Mesenchymal stem cell (in vitro differentiated cells and primary cell): ENCODE data around the gene SKP2. TPM values are rescaled to one million over a fixed set of nuclear protein-coding genes. Genes with fewer than 3 reads are reported as not detected.
A peak's percentile ranks its signal among the peaks of the same experiment; 100 is the strongest.

Experiments used
- DNase-seq: peaks from one replicate; pipeline ENCODE4 v3.0.0-alpha.2; 2013
- H2AFZ ChIP-seq: one replicate; pipeline ENCODE4 v1.6.1; 2013; ENCODE audit warnings: low read depth, mild to moderate bottlenecking, control low read depth, inconsistent platforms, low read length, moderate library complexity
- H2AK5ac ChIP-seq: 2 replicates; pipeline ENCODE4 v1.6.1; 2013; ENCODE audit warnings: low read length, moderate library complexity, mild to moderate bottlenecking, inconsistent platforms; ENCODE audit not compliant: severe bottlenecking
- H2BK120ac ChIP-seq: one replicate; pipeline ENCODE4 v1.6.1; 2013; ENCODE audit warnings: low read depth, mild to moderate bottlenecking, inconsistent platforms, low read length, moderate library complexity
- H2BK12ac ChIP-seq, 2 experiments: one replicate each; pipeline ENCODE4 v1.6.1; 2013; ENCODE audit warnings: inconsistent platforms in 2 of 2, low read length in 2 of 2, mild to moderate bottlenecking in 2 of 2, moderate library complexity in 2 of 2, control low read depth in 1 of 2
- H2BK15ac ChIP-seq: one replicate; pipeline ENCODE4 v1.6.1; 2013; ENCODE audit warnings: mild to moderate bottlenecking, low read depth, inconsistent platforms; ENCODE audit not compliant: poor library complexity, severe bottlenecking
- H2BK5ac ChIP-seq: 2 replicates; pipeline ENCODE4 v1.6.1; 2013; ENCODE audit warnings: low read depth, mild to moderate bottlenecking, low read length, control low read depth, inconsistent platforms; ENCODE audit not compliant: poor library complexity, severe bottlenecking
- H3K14ac ChIP-seq, 2 experiments: one replicate each; pipeline ENCODE4 v1.6.1; 2013; ENCODE audit warnings: inconsistent platforms in 2 of 2, low read length in 2 of 2, control low read depth in 1 of 2, mild to moderate bottlenecking in 1 of 2, moderate library complexity in 1 of 2
- H3K18ac ChIP-seq, 2 experiments: one replicate each; pipeline ENCODE4 v1.6.1; 2013; ENCODE audit warnings: inconsistent platforms in 2 of 2, low read length in 2 of 2, control low read depth in 1 of 2, low read depth in 1 of 2, mild to moderate bottlenecking in 1 of 2
- H3K23ac ChIP-seq, 2 experiments: one replicate each; pipeline ENCODE4 v1.6.1; 2013; ENCODE audit warnings: inconsistent platforms in 2 of 2, low read length in 2 of 2, mild to moderate bottlenecking in 2 of 2, moderate library complexity in 2 of 2, control low read depth in 1 of 2
- H3K27ac ChIP-seq: 2 replicates; pipeline ENCODE4 v1.5.1; 2013; ENCODE audit warnings: mild to moderate bottlenecking, moderate library complexity, low read length, control low read depth, inconsistent platforms; ENCODE audit not compliant: poor library complexity, severe bottlenecking
- H3K27me3 ChIP-seq, 2 experiments: 2 replicates each; pipeline versions ENCODE4 v1.6.1 to v1.7.0; 2013; ENCODE audit warnings: low read length in 2 of 2, mild to moderate bottlenecking in 2 of 2, moderate library complexity in 2 of 2, control low read depth in 1 of 2, inconsistent platforms in 1 of 2; ENCODE audit not compliant: control insufficient read depth in 1 of 2, insufficient read depth in 1 of 2
- H3K36me3 ChIP-seq, 2 experiments: 2 replicates each; pipeline versions ENCODE4 v1.6.1 to v1.7.0; 2013; ENCODE audit warnings: low read length in 2 of 2, control low read depth in 1 of 2, inconsistent platforms in 1 of 2, low read depth in 1 of 2, mild to moderate bottlenecking in 1 of 2; ENCODE audit not compliant: insufficient read depth in 2 of 2, control insufficient read depth in 1 of 2
- H3K4ac ChIP-seq, 2 experiments: one replicate each; pipeline ENCODE4 v1.6.1; 2013; ENCODE audit warnings: inconsistent platforms in 2 of 2, low read length in 2 of 2, mild to moderate bottlenecking in 2 of 2, moderate library complexity in 2 of 2, control low read depth in 1 of 2, low read depth in 1 of 2
- H3K4me1 ChIP-seq: 2 replicates; pipeline ENCODE4 v1.6.1; 2013; ENCODE audit warnings: low read depth, low read length, control low read depth; ENCODE audit not compliant: control insufficient read depth, insufficient read depth
- H3K4me2 ChIP-seq: 2 replicates; pipeline ENCODE4 v1.6.1; 2013; ENCODE audit warnings: low read length, mild to moderate bottlenecking, inconsistent platforms; ENCODE audit not compliant: poor library complexity, severe bottlenecking
- H3K4me3 ChIP-seq, 2 experiments: 2 replicates each; pipeline versions ENCODE4 v1.5.1 to v1.7.0; 2013; ENCODE audit warnings: low read length in 2 of 2, mild to moderate bottlenecking in 2 of 2, control low read depth in 1 of 2, low read depth in 1 of 2; ENCODE audit not compliant: insufficient read depth in 1 of 2
- H3K79me1 ChIP-seq: replicated peaks from 2 replicates; pipeline ENCODE4 v1.6.1; 2013; ENCODE audit warnings: mild to moderate bottlenecking, control low read depth, low read length, inconsistent platforms; ENCODE audit not compliant: poor library complexity, severe bottlenecking
- H3K9ac ChIP-seq: 2 replicates; pipeline ENCODE4 v1.7.0; 2013; ENCODE audit warnings: mild to moderate bottlenecking, low read length, moderate library complexity
- H3K9me3 ChIP-seq: 2 replicates; pipeline ENCODE4 v1.7.0; 2013; ENCODE audit warnings: mild to moderate bottlenecking, low read length; ENCODE audit not compliant: control insufficient read depth
- H4K8ac ChIP-seq: one replicate; pipeline ENCODE4 v1.6.1; 2013; ENCODE audit warnings: inconsistent platforms, mild to moderate bottlenecking, low read length, moderate library complexity
- H4K91ac ChIP-seq: one replicate; pipeline ENCODE4 v1.6.1; 2013; ENCODE audit warnings: mild to moderate bottlenecking, low read length, inconsistent platforms
- WGBS: methylation state at CpG from one replicate; pipeline ENCODE4 v1.1.7; 2013; ENCODE audit warnings: mixed read lengths; 5-methylcytosine and 5-hydroxymethylcytosine counted together
- polyA plus RNA-seq, 2 experiments: library from polyadenylated mRNA; stranded (reverse); fragments of 200-250 nt; gene quantifications; one replicate each; pipeline ENCODE4 v1.2.3, GENCODE V29; 2013

The SKP2 gene
- polyA plus RNA-seq (2013, experiment 1 of 2), result 28.1 TPM
- 28.7 TPM for polyA plus RNA-seq (2013, experiment 2 of 2)

GRCh38 chr5:36151434-36152323, at the start of gene SKP2, which contains the start of gene LMBRD2:
Gene SKP2, plus strand, starts transcription at chr5:36152111. Its CDS starts 152 bp downstream, at chr5:36152263.
Gene LMBRD2, minus strand, starts transcription at chr5:36151887. Its CDS starts 8,538 bp downstream, at chr5:36143349.
- Histone ChIP-seq H3K79me1 (peaks cover 15% of the 10 kb centered on the region), H2BK15ac (peak within 1 kb of the TSS; percentile 29), H3K18ac (peak within 1 kb of the TSS; percentile 46 to 71), H3K9me3 (no peaks in the 10 kb centered on the region), H3K27me3 (no peaks in the 10 kb centered on the region), H4K91ac (no peak within 1 kb of the TSS), H2AK5ac (no peak within 1 kb of the TSS), H3K14ac (no peak within 1 kb of the TSS), H2BK5ac (no peak within 1 kb of the TSS), H3K27ac (peak within 1 kb of the TSS; percentile 73), H3K4me3 (peak within 1 kb of the TSS; percentile 81 to 91), H3K36me3 (peaks cover 6 to 20% of the 10 kb centered on the region in 2 experiments), H2AFZ (peak within 1 kb of the TSS; percentile 92), H3K4me2 (peak within 1 kb of the TSS; percentile 93), H3K4me1 (peaks cover 9% of the 10 kb centered on the region), H4K8ac (peak within 1 kb of the TSS; percentile 85), H2BK12ac (no peak within 1 kb of the TSS), H3K23ac (peak within 1 kb of the TSS in 1 of 2 experiments; percentile 34), H2BK120ac (no peak within 1 kb of the TSS), H3K9ac (peak within 1 kb of the TSS; percentile 91), H3K4ac (peak within 1 kb of the TSS; percentile 5 to 47)
- under 1% methylated on average over 80 of the region's 81 CpGs for WGBS
- peak; percentile 99 for DNase-seq

- no peak overlapping the region for H2AK5ac ChIP-seq
- H3K4me1 ChIP-seq, result no peaks in the 10 kb centered on the region
- WGBS, result 95% methylated on average over 2 of the region's 2 CpGs
- no peaks in the 10 kb centered on the region for H3K9me3 ChIP-seq
- H2BK120ac ChIP-seq, result no peak overlapping the region
- H2BK5ac ChIP-seq, result no peak overlapping the region
- H4K8ac ChIP-seq, result no peak overlapping the region
- H3K18ac ChIP-seq, result no peak overlapping the region
- H3K9ac ChIP-seq, result no peak overlapping the region
- no peak overlapping the region for H3K14ac ChIP-seq
- no peak overlapping the region for H3K4me2 ChIP-seq
- H2BK15ac ChIP-seq, result no peak overlapping the region
- H3K4me3 ChIP-seq, result no peak overlapping the region
- H3K27me3 ChIP-seq, result no peaks in the 10 kb centered on the region
- no peak overlapping the region for H3K23ac ChIP-seq
- no peak overlapping the region for H3K27ac ChIP-seq
- no peak for DNase-seq
- no peak overlapping the region for H4K91ac ChIP-seq
- no peak overlapping the region for H3K4ac ChIP-seq
- H2BK12ac ChIP-seq, result no peak overlapping the region
- no peak overlapping the region for H2AFZ ChIP-seq
- no peaks in the 10 kb centered on the region for H3K79me1 ChIP-seq
- H3K36me3 ChIP-seq, result peaks cover 0 to 45% of the 10 kb centered on the region in 2 experiments
These were observed 46.1 kb upstream of the SKP2 start for GRCh38 chr5:36105819-36106218.

GRCh38 chr5:36108758-36109460, 43.0 kb upstream of the SKP2 start:
- WGBS, result 61% methylated on average over 2 of the region's 3 CpGs

GRCh38 chr5:36111238-36111637, 40.7 kb upstream of the SKP2 start:
- Histone ChIP-seq H3K27ac (no peak overlapping the region), H3K4ac (no peak overlapping the region), H4K91ac (no peak overlapping the region), H3K4me2 (no peak overlapping the region), H2BK15ac (no peak overlapping the region), H3K18ac (no peak overlapping the region), H3K27me3 (no peaks in the 10 kb centered on the region), H3K4me3 (no peak overlapping the region), H3K14ac (no peak overlapping the region), H3K4me1 (no peaks in the 10 kb centered on the region), H2BK120ac (no peak overlapping the region), H3K23ac (no peak overlapping the region), H3K9me3 (no peaks in the 10 kb centered on the region), H2BK5ac (no peak overlapping the region), H3K9ac (no peak overlapping the region), H3K36me3 (peaks cover 0 to 60% of the 10 kb centered on the region in 2 experiments), H3K79me1 (no peaks in the 10 kb centered on the region), H2BK12ac (no peak overlapping the region), H2AK5ac (no peak overlapping the region), H4K8ac (no peak overlapping the region), H2AFZ (no peak overlapping the region)
- DNase-seq, result no peak
- WGBS, result no CpG with 5 or more reads among the region's 1 CpG

More at GRCh38 chr5:36108758-36109460, 43.0 kb upstream of the SKP2 start:
- H2BK12ac ChIP-seq, result no peak overlapping the region
- no peak overlapping the region for H2AFZ ChIP-seq
- H4K91ac ChIP-seq, result no peak overlapping the region
- H3K9me3 ChIP-seq, result no peaks in the 10 kb centered on the region
- H3K4me3 ChIP-seq, result no peak overlapping the region
- no peak overlapping the region for H3K23ac ChIP-seq
- no peak overlapping the region for H3K14ac ChIP-seq
- no peak overlapping the region for H2BK5ac ChIP-seq
- H3K9ac ChIP-seq, result no peak overlapping the region
- H3K4me2 ChIP-seq, result no peak overlapping the region
- H4K8ac ChIP-seq, result no peak overlapping the region
- peak; percentile 9 for DNase-seq
- no peak overlapping the region for H2BK120ac ChIP-seq
- no peak overlapping the region for H2AK5ac ChIP-seq
- H3K18ac ChIP-seq, result no peak overlapping the region
- no peaks in the 10 kb centered on the region for H3K79me1 ChIP-seq
- no peak overlapping the region for H3K27ac ChIP-seq
- H2BK15ac ChIP-seq, result no peak overlapping the region
- peaks cover 0 to 57% of the 10 kb centered on the region in 2 experiments for H3K36me3 ChIP-seq
- H3K4ac ChIP-seq, result no peak overlapping the region
- no peaks in the 10 kb centered on the region for H3K27me3 ChIP-seq
- no peaks in the 10 kb centered on the region for H3K4me1 ChIP-seq
